Measurements from ENCODE around the gene HSH2D.
"Not testable (repeated sequence)": the region's sequence is repeated elsewhere in the genome, so short reads cannot be mapped to it uniquely, and the experiment has no call there.

HSH2D gene

GRCh38 chr19:16159655-16160054, 16.2 kb downstream of the HSH2D start:
- no peak for DNase-seq

- no peak for DNase-seq
Measured at GRCh38 chr19:16160445-16160942, 17.0 kb downstream of the HSH2D start.

- no peak for DNase-seq
Measured at GRCh38 chr19:16160943-16161560, 17.6 kb downstream of the HSH2D start.

- DNase-seq, result no peak
Measured at GRCh38 chr19:16161840-16162239, 18.4 kb downstream of the HSH2D start.

- DNase-seq, result no peak
Measured at GRCh38 chr19:16164222-16164890, 20.9 kb downstream of the HSH2D start.

- no peak for DNase-seq
Measured at GRCh38 chr19:16166417-16166816, 22.9 kb downstream of the HSH2D start.

DNA sequence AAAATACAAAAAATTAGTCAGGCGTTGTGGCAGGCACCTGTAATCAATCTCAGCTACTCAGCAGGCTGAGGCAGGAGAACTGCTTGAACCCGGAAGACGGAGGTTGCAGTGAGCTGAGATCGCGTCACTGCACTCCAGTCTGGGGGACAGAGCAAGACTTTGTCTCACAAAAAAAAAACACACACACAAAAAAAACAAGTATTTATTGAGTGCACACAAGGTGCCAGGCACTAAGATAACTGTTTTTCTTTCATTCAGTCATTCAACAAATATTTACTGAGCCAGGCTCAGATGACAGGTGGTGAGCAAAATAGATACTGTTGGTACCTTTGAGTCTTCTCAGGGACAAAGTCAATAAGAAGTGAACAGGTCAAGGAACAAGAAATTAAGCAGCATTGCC, 23.6 kb downstream of the HSH2D start:
- no peak for DNase-seq

GRCh38 chr19:16168465-16169081, 25.1 kb downstream of the HSH2D start:
- DNase-seq, result no peak

GRCh38 chr19:16170134-16170533, 26.6 kb downstream of the HSH2D start:
- DNase-seq, result no peak

GRCh38 chr19:16175954-16176353, 32.5 kb downstream of the HSH2D start:
- no peak for DNase-seq

DNA sequence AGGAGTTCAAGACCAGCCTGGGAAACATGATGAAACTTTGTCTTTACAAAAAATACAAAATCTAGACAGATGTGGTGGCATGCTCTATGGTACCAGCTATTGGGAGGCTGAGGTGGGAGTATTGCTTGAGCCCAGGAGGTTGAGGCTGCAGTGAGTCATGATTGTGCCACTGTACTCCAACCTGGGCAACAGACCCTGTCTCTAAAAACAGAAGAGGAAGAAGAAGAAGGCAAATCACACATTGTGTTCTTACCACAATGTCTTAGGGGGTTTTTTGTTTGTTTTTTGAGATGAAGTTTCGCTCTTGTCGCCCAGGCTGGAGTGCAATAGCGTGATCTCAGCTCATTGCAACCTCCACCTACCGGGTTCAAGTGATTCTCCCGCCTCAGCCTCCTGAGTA, 35.4 kb downstream of the HSH2D start:
- DNase-seq, result not testable (repeated sequence)

GRCh38 chr19:16180611-16181010, 37.1 kb downstream of the HSH2D start:
- DNase-seq, result no peak

DNA sequence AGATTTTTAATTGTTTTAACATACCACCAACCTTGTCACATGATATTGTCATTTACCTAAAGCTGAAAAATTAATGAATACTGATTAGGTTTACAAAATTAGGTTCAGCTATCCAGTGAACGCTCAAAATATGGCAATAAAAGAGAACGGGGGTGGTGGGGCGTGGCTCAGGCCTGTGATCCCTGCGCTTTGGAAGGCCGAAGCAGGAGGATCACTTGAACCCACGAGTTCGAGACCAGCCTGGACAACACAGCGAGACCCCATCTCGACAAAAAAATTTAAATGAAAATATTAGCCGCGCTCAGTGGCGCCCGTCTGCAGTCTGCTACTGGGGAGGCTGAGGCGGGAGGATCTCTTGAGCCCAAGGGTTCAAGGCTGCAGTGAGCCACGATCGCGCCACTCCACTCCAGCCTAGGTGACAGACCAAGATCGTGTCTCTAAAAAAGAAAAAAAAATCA, 41.2 kb downstream of the HSH2D start:
- no peak for DNase-seq

- DNase-seq, result peak; percentile 94 to 98 (median 98)
Measured at GRCh38 chr19:16185123-16185767, 41.8 kb downstream of the HSH2D start, which contains the start of gene FAM32A. Gene FAM32A, plus strand, starts transcription at chr19:16185410. Its CDS starts 33 bp downstream, at chr19:16185443.

DNA sequence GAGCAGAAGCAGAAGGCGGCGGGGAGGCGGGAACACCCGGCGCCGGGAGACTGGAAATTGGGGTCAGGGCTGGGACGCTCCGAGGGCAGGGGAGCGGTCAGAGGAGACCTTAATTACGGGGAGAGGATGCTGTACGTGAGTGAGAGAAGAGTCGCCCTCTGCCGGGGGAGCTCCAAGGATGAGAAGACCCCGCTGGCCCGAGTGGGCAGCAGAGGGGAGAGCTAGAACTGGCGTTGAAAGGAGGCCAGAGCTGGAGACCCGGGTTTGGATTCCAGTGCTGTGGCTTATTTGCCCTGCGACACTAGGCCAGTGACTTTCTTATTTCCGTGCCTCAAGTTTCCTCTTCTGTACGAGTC, 42.3 kb downstream of the HSH2D start:
- DNase-seq, result peak in 5 of 6 experiments; percentile 8 to 50 (median 34)

DNA sequence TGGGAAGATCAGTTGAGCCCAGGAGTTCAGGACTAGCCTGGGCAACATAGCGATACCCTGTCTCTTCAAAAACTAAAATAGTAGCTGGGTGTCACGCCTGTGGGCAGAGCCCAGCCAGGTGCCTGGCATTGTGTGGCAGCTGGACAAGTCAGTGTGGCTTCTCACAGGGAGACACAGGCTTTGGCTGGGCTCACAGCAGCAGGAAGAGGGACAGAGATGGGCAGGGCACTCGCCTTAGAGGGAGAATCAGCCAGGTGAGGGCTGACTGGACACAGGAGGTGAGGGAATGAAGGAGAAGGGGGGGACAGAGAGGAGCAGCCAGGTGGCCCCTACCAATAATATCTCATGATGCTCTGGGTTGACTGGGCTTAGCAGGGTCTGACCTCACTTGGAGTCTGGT, 45.0 kb downstream of the HSH2D start:
- no peak for DNase-seq

DNA sequence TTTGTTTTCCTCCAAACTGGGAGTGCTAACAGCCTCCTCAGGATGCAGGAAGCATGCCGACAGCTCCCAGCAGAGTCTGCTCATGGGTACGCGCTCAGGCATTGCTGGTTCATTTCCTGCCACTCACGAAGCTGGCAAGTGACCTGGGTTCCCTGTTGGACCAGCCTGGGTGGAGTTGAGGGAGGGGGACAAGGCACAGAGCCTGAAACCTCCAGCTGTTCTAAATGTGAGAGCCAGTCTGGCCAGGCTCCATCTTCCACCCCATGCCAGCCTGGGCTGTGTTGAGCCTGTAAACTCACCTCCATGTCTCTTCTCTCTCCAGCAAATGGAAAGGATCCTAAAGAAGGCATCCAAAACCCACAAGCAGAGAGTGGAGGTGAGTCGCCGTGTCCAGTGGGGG, 46.7 kb downstream of the HSH2D start:
- no peak for DNase-seq

GRCh38 chr19:16190736-16191135, 47.3 kb downstream of the HSH2D start:
- no peak for DNase-seq

DNA sequence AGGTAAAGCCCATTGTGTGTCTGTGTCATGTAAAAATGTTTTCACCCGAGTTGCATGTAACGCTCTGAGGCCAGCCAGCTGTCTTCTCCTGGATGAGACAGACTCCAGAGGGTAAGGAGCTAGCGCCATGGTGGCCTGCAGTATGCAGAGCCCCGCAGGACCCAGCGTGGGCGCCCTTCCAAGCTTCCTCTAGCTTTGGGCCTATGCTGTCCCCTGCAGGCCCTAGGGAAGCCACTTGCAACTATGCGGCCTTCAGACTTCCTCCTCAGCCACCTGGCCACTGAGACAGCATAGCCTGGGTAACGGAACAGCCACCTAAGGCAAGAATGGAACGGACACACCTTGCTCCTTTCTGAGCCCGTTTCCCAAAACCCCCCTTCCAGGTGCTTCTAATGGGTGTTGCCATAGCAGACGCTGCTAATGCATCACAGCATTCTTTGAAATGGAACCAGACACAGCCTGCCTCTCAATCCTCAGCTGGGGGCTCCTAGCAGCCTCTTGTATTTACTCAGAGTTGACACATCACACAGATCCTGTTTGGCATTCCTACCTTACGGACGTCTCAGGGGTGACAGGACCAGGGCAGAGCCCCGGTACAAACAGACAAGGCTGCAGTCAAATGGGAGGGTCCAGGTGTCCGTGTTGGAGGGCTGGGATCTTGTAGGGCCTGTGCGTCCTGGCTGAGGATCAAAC, 47.9 kb downstream of the HSH2D start:
- DNase-seq, result no peak

DNA sequence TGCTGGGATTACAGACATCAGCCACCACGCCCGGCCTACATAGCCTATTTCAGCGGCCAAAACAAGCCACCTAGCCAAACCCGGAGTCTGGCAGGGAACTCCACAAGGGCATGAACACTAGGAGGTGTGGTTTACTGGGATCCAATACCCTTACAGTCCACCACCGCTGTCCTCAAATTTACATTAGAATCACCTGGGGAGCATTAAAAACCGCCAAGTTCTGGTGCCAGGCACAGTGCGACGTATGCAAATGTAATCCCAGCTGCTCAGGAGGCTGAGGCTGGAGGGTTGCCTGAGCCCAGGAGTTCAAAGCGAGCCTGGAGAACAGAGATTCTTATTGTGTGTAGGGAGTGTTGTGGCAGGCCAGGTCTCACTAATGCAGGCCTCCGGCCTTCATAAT, 50.0 kb downstream of the HSH2D start:
- DNase-seq, result no peak

- no peak for DNase-seq
Measured at GRCh38 chr19:16197188-16197621, 53.7 kb downstream of the HSH2D start.

- DNase-seq, result peak; percentile 93 to 98 (median 96)
Measured at GRCh38 chr19:16197622-16198369, 54.3 kb downstream of the HSH2D start, which contains the start of gene AP1M1. Gene AP1M1, plus strand, starts transcription at chr19:16197911. Its CDS starts 116 bp downstream, at chr19:16198027.
